IMR-90 (cell line): ENCODE results near the gene VPS11.

Experiments
- BHLHE40 ChIP-seq: fragments of 150-350 bp; IDR thresholded peaks from 2 replicates; pipeline ENCODE4 v1.6.1; 2016; ENCODE audit warnings: mild to moderate bottlenecking, low read depth, low read length
- CEBPB ChIP-seq: IDR thresholded peaks from 2 replicates; pipeline ENCODE4 v1.6.1; 2012; ENCODE audit warnings: low read depth, low read length, improper control_type of control experiment
- CHD1 ChIP-seq: IDR thresholded peaks from 2 replicates; pipeline ENCODE4 v1.6.1; 2012; ENCODE audit warnings: low read depth, low read length, improper control_type of control experiment
- POLR2A ChIP-seq: IDR thresholded peaks from 2 replicates; pipeline ENCODE4 v1.6.1; 2012; ENCODE audit warnings: mild to moderate bottlenecking, low read depth, low read length
- TF ChIP-seq, protein P1 (sequence below): conservative IDR thresholded peaks from 2 replicates; pipeline ENCODE4 v1.5.1; 2012; ENCODE audit warnings: mild to moderate bottlenecking, low read depth, low read length, improper control_type of control experiment

DNA sequence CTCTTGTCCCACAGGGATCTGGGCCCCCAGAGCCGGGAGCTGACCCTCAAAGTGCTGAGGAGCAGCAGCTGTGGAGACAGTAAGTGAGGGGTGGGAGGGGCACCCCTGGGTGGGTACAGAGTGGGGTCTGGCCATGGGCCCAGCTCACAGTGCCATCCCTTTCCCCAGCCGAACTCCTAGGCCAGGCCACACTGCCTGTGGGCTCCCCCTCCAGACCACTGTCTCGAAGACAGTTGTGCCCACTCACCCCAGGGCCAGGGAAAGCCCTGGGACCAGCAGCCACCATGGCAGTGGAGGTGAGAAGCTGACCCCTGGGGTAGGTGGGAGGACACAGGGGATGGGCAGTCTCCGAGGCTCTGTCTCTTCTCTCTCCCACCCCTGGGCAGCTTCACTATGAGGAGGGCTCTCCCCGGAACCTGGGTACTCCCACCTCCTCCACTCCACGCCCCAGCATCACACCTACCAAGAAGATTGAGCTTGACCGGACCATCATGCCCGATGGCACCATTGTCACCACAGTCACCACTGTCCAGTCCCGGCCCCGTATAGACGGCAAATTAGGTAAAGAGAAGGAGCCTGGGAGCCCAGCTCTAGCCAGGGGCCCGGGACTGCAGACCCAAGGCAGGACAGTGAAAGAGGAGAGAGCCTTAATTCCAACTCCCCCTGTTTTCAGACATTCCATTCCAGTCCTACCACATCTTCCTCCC lies 44.8 kb downstream of the VPS11 start:
- TF ChIP-seq, protein P1, sequence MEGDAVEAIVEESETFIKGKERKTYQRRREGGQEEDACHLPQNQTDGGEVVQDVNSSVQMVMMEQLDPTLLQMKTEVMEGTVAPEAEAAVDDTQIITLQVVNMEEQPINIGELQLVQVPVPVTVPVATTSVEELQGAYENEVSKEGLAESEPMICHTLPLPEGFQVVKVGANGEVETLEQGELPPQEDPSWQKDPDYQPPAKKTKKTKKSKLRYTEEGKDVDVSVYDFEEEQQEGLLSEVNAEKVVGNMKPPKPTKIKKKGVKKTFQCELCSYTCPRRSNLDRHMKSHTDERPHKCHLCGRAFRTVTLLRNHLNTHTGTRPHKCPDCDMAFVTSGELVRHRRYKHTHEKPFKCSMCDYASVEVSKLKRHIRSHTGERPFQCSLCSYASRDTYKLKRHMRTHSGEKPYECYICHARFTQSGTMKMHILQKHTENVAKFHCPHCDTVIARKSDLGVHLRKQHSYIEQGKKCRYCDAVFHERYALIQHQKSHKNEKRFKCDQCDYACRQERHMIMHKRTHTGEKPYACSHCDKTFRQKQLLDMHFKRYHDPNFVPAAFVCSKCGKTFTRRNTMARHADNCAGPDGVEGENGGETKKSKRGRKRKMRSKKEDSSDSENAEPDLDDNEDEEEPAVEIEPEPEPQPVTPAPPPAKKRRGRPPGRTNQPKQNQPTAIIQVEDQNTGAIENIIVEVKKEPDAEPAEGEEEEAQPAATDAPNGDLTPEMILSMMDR: no peak
- TF ChIP-seq BHLHE40: no peak
- TF ChIP-seq CEBPB: no peak
- TF ChIP-seq CHD1: no peak
- no peak for TF ChIP-seq POLR2A
